GM18909 (cell line): ENCODE measurements around the gene SLC9A1.
"Not testable (repeated sequence)": the region's sequence is repeated elsewhere in the genome, so short reads cannot be mapped to it uniquely, and the experiment has no call there.

Experiments
- ATAC-seq: cut with Tn5 transposase; IDR thresholded peaks from one replicate; pipeline ENCODE4 v1.9.1; 2021; ENCODE audit warnings: mild to moderate bottlenecking; ENCODE audit not compliant: unreplicated experiment, poor library complexity

SLC9A1 gene

DNA sequence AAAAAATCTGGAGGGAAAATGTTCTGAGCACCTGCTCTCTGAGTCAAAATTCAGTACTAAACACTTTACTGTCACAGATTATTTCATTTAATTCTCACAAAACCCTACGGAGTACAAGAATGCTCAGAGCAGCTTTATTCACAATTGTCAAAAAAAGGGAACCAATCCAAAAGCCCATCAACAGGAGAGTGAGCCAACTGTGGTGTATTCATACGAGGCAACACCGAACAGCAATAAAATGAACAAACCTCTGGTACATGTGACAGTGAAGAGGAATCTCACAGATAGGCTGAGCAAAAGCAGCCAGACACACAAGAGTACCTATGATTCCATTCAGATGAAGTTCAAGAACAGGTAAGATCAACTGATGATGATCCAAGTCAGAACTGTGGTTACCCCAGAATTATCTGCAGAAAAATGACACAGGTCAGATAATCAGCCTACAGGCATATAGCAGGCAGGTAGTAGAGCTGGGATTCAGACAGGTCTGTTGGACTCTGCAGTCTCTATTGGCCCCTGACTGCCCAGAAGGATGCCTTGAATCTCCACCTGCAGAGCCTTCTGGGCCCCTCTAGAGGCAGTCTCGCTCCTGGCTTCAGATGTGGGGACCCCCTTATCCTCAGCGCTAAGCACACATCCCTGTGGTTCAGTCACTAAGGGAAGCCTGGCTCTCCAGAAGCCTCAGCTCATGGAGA is 19.2 kb downstream of the SLC9A1 start:
- no peak for ATAC-seq

DNA sequence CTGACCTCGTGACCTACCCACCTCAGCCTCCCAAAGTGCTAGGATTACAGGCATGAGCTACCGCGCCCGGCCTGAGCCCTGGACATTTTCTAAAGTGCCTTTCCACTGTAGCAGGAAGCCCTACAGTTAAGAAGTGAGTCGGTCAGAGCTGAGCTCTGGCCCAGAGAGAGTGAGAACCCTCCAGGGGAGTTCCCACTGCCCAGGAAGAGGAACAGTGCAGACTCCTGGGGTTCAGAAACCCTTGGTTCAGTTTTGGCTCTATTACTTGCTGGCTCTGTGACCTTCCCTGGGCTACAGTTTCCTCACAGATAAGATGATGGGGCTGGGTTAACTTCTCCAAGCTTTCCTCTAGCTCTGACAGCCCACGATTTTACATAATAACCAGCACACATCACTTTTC is 20.9 kb downstream of the SLC9A1 start:
- no peak for ATAC-seq

DNA sequence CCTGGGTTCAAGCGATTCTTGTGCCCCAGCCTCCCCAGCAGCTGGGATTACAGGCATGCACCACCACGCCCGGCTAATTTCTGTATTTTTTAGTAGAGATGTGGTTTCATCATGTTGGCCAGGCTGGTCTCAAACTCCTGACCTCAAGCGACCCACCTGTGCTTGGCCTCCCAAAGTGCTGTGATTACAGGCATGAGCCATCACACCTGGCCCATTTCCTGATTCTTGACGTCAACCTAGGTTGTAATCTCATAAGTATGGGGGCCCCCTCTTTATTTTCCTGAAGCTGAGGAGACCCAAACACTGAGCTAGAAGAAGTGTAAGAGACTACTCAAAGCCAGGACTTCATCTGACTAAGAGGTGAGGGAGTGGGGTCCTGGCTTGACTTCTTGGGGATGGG is 21.8 kb downstream of the SLC9A1 start:
- ATAC-seq, result no peak

DNA sequence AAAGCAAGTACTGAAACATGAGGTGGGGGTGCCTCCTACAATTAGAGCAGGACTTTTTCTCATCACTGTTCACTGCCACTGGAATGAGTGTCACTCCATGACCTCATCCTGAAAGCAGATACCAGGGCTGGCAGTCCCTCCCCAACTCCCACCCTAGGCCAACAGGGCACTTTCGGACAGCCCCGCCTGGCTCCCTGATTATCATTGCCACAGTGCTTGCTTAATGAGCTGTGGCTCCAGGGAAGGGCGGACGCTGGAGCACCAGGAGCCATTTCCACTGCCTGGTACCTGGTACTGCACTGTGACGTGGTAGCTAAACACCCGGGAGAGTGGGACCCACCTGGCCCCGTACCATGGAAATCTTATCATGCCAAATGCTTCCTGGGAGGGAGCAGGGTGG is 22.3 kb downstream of the SLC9A1 start:
- ATAC-seq, result no peak

DNA sequence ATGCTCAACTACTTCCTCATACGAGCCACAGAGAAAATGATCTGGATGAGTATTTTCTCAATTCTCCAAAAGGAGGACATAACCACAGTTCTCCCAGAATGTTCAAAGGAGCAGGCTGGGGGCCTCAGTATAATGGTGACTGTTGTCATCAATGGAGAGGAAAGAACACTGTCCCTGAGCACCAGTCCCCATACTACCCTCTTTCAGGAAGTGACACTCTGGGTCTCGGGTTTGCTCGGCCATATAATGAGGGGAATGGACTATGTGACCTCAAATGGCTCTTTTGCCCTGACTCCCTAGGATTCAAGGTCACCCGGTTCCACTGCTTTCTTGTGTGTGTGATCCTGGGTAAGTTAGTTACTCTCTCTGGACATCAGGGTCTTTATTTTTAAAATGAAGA is 22.8 kb downstream of the SLC9A1 start:
- no peak for ATAC-seq

DNA sequence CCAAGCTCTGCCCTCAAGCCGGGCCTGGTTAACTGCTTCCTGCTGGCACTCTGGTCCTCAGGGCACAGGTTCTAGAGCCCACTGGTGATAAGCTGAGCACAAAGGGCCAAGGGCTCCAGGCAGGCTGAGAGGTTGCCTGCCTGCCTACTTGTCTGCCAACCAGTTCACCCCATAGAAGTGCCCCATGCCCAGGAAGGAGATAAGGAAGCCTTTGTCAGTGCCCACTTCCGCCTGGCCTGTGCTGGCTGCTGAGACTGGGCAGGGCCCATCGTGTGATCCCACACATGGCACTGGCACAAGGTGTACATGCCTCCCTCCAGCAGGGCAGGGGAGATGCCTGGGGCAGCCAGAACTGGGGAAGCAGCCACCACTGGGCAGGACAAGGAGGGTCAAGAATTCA is 24.1 kb downstream of the SLC9A1 start:
- ATAC-seq, result no peak

DNA sequence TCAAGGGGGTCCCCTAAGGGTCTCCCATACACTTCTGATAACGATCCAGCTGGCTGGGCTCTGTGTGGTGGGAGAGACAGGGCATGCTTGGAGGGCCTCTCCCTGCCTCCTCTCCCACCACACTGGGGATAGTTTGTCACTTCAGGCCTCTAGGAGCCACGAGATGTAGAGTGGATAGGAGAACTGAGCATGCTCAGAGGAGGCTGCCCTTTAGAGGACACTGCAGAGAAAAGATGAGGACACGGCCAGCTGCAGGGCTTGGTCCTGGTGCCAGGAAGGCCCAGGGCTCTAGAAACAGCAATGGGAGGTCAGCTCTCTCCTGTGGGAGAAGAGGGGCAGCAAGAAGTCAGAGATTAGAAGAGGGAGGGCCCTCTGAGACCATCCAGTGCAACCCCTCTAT is 25.7 kb downstream of the SLC9A1 start:
- no peak for ATAC-seq

DNA sequence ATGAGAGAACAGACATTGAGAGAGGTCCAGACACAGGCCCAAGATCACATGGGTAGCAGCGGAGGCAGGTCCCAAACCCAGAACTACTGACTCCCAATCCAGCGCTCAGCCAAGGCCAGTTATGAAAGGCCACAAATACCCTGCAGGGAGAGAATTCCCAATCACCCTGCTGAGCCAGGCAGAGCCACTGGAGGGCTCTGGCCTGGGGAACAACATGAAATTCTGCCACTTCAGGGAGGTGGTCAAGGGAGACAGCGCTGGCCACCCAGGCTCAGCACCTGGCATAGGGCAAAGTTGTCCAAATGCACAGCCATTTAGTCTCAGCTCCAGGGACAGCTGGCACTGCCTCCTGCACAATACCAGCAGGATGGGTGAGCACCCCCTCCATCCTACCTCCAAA is 27.5 kb downstream of the SLC9A1 start:
- no peak for ATAC-seq

DNA sequence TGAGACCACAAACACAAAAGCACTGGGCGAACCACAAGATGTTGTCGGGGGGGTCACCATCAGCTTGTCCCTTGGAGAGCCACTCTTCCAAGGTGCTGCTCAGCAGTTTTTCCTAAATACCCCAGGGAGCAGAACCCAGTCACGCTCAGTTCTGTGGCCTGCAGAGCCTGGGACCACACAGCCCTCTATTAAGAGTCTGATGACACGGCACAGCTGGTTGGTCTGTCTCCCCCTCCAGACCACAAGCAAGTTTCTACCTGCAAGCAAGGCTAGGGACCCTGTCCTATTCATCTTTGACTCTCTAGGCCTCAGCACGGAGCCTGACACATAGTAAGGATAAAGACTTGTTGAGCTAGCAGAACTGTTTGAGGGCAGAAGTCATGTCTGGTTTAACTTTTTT is 28.5 kb downstream of the SLC9A1 start:
- no peak for ATAC-seq

DNA sequence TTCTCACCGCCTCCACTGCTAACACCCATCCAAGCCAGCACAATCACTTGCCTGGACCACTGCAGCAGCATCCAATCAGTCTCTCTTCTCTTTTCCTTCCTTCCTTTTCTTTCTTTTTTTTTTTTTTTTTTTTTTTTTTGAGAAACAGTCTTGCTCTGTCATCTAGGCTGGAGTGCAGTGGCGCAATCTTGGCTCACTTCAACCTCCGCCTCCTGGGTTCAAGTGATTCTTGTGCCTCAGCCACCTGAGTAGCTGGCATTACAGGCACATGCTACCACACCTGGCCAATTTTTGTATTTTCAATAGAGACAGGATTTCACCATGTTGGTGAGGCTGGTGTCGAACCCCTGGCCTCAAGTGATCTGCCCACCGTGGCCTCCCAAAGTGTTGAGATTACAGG is 29.8 kb downstream of the SLC9A1 start:
- ATAC-seq, result not testable (repeated sequence)

DNA sequence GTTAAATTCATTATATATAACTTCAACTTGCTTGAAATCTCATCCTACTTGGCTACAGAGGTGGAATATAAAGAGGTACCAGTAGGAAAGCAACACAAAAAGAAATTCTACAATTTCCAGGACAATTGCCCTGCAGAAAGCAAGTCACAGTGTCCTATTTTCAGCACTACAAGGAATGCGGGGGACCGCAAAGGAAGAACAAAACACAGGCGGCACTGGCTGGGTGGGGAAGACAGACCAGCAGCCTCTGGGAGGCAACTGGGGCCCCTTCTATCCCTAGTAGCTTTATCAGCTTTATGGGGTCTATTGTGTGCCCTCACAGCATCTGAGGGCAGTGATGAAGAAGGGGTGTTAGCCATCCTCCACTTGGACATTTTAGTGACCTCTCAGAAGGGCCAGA is 30.5 kb downstream of the SLC9A1 start:
- no peak for ATAC-seq

DNA sequence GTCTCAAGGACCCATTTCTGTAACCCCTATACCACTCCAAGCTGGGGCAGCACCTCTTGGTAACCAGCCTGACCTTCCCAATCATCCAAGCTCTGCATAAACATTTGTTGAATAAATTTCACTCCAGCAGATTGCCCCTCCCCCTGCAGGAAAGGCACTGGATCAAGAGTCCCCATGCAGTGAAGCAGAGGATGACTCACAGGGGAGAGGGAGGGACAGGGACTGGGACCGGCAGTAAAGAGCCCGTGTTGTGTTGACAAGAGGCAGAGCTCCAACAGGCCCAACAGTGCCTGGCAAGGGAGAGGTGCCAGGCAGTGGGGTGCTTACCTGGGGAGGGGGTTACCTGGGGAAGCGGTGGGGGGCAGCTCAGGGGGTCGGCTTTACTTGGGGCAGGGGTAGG is 32.3 kb downstream of the SLC9A1 start:
- ATAC-seq, result no peak

DNA sequence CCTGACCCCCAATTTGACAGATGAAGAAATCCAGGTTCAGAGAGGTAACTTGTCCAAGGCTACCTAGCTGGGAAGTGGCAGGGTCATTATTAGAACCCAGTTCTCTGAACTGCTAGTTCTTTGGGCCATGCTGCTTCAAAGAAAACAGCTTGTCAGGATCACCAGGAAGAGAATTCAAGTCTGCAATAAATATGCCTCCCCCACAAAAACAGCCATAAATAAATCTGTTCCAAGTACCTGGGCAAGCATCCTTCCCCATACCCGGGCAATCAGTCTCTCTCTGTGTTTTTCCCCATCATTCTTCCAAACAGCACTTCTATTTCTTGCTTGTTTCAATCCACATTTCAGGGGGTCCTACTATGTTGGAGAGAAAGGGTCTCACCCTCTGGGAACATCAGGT is 34.1 kb downstream of the SLC9A1 start:
- no peak for ATAC-seq

DNA sequence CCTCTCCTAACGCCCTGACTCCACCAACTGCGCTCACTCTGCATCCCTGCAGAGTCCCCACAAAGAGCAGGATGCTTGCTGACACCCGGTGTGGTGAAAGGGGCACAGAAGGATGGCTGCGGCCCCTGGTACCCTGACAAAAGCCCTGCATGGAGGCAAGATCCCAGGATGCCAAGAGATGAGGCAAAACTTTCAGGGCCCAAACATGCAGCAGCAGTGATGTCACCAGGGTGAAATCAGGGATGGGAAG is 36.6 kb downstream of the SLC9A1 start:
- ATAC-seq, result no peak

DNA sequence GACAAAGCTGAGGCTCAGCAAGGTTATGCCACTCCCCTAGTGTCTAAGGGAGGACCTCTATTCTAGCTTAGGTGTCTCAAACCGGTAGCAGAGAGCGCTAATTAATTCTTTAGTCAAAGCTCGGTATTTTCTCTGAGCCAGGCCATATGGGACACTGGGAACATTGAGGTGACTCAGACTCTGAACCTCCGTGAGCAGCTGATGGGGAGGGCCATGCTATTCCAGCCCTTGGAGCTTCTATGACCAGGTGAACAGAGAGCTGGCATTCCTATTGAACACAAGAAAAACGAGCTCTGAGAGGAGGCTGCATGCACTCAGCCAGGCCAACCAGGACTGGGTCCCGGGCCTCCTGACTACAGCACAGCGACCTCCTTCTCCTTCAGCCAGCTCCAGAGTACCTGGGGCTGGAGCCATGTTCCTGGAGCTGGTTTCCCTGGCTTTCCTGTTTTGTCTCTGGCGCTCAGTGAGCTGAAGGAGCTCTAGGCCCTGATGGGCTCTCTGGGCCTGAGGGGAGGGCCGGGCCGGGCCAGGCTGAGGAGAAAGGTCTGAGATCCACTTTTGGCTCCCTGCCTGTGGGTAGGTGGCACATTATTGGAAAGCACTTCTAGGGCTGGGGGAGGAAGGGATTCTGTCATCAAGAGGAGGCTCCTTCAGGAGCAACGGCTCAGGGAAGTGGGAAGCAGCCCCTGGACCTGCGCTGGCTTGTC is 37.0 kb downstream of the SLC9A1 start:
- no peak for ATAC-seq

DNA sequence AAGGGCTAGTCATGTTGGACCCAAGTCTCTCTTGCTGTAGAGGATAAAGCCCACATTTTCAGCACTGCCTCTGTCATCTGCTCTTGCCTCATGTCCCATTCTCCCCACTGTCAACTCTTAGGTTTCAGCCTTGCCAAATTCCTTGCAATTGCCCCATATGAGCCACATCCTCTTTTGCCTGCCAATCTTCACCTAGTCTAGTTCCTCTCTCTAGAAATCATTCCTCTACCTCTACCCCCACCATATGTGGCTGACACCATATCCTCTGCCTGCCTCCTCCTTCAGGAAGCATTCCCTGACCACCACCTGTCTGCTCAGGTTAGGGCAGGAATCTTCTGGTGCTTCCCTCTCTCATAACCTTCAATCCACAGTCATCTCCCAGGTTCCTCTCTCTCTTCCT is 38.2 kb downstream of the SLC9A1 start:
- ATAC-seq, result no peak

DNA sequence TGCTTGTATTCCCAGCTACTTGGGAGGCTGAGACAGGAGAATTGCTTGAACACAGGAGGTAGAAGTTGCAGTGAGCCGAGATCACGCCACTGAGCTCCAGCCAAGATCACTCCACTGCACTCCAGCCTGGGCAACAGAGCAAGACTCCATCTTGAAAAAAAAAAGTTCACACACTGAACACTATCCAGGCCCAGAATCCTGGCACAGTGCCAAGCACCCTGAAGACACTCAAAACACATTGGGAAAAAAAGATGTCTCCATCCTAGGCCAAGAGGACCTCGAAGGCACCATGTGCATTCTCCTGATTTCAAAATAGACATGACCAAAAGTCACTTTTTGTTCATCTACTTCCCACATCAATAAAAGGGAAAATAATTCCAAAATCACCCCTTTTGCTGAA is 38.7 kb downstream of the SLC9A1 start:
- ATAC-seq, result no peak

DNA sequence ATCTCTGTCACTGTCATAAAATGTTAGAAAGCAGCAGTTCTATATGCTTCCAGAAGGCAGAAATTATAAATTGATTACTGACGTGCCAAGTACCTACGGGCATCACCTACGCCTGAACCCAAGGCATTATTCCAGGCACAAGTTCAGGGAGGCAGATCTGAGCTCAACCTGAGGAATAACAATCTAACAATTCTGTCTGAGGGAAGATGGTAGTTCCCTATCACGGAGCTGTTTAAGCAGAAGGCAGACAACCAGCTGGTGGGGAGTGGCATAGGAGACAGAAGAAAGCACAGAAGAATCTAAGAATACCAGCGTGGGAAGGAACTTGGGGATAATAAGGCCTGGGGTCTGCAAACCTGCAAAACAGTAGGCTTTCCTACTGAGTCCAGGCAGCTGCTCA is 40.4 kb downstream of the SLC9A1 start:
- ATAC-seq, result no peak

DNA sequence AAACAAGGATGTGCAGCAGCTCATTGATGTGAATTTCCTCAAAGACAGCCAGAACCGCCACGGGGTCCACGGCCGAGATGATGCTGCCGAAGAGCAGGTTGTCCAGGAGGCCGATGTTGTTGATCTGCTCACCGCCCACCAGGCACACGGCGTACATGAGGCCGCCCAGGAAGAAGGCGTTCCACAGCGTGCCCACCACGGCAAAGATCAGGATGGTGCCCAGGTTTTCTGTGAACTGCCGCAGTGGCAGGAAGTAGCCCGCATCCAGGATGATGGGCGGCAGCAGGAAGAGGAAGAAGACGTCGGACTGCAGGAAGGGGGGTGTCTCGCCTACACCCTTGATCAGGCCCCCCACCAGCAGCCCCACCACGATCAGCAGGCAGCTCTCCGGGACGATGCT is 41.1 kb downstream of the SLC9A1 start:
- no peak for ATAC-seq

DNA sequence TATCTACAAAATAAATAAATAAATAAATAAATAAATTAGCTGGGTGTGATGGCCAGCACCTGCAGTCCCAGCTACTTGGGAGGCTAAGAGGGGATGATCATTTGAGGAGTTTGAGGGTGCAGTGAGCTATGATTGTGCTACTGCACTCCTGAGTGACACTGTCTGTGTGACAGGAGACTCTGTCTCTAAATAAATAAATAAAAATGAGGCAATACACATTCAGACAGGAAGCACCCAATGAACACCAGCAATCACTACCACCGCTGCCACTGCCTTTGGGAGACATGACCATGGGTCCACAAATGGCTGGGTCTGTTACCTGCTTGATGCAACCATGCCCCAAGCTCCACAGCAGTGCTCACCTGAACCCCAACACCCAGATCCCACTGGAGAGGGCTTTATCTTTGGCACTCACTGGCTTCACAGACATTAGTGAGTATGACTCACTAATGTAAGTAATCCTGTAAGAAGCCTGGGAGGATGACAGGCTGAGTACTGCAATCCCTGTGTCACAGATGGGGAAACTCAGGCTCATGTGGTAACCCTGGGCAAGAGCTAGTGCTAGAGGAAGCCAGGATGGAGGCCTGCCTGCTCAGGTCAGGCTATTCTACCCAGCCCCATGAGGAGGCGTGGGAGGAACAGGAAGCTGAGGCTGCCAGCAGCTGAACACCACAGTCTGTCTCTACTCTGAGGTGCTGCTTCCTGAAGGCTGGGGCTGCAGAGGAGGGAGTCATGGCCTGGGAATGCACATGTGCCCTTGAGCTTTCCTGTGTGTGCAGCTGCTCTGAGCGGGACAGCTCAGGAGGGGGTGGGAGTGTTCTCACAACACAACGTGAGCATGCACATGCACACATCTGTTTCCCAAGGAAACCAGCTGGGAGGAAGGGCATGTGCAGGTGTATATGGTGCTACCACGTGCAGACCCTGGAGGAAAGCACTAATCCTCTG is 43.0 kb downstream of the SLC9A1 start:
- peak; percentile 85 for ATAC-seq

DNA sequence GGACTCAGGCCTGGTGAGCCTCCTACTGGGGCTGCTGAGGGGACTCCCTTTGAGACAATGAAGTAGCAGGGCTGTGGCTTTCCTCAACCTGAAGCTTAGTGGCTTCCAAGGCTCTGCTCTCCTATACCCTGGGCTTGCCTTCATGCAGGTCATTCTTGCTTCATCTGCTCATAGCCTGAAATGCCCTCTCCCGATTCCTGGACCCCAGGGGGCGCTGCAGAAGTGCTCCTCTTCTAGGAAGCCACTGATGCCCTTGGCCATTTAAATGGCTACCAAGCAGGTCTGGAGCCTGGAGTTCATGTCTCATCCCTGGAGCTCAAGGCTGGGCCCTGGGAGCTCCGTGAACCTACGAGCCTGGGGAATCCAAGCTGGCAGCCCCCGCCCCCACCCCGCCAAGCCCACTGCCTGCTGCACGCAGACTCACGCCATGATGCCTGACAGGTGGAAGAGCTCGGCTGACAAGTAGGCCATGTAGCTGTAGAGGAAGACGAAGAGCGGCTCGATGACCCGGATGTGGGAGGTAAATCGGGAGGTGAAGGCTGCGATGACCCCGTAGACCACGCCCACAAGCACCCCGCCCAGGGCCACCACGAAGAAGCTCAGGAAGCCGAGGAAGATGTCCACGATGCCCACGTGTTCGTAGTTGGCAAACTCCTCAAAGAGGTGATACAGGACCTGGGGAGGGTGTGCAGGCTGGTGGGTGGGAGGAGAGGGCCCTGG is 45.7 kb downstream of the SLC9A1 start:
- ATAC-seq, result no peak
